Rectal smooth muscle tissue (tissue), 1 donor: Measurements from ENCODE around the gene RASA1.

Source experiments
- H3K27ac ChIP-seq: one replicate; pipeline ENCODE4 v1.7.0; 2013; ENCODE audit warnings: low read depth, low read length, inconsistent platforms
- H3K27me3 ChIP-seq: one replicate; pipeline ENCODE4 v1.7.0; 2013; ENCODE audit warnings: low read length; ENCODE audit not compliant: control insufficient read depth, insufficient read depth
- H3K36me3 ChIP-seq: one replicate; pipeline ENCODE4 v1.7.0; 2013; ENCODE audit warnings: low read length; ENCODE audit not compliant: control insufficient read depth, insufficient read depth
- H3K4me1 ChIP-seq: one replicate; pipeline ENCODE4 v1.7.0; 2013; ENCODE audit warnings: low read length; ENCODE audit not compliant: control insufficient read depth, insufficient read depth
- H3K4me3 ChIP-seq: one replicate; pipeline ENCODE4 v1.7.0; 2013; ENCODE audit warnings: low read length
- H3K9ac ChIP-seq: one replicate; pipeline ENCODE4 v1.7.0; 2013; ENCODE audit warnings: low read length

Gene RASA1

GRCh38 chr5:87382224-87382623 is 114.5 kb downstream of the RASA1 start:
- Histone ChIP-seq H3K27ac (no peak overlapping the region), H3K4me3 (no peak overlapping the region), H3K27me3 (no peaks in the 10 kb centered on the region), H3K36me3 (peaks cover 4% of the 10 kb centered on the region), H3K9ac (no peak overlapping the region), H3K4me1 (peaks cover 3% of the 10 kb centered on the region)

- Histone ChIP-seq H3K4me3 (no peak overlapping the region), H3K4me1 (peaks cover 3% of the 10 kb centered on the region), H3K36me3 (peaks cover 4% of the 10 kb centered on the region), H3K9ac (no peak overlapping the region), H3K27ac (no peak overlapping the region), H3K27me3 (no peaks in the 10 kb centered on the region)
Measured at GRCh38 chr5:87383216-87383615, 115.5 kb downstream of the RASA1 start.

GRCh38 chr5:87385802-87386201 is 118.1 kb downstream of the RASA1 start:
- no peak overlapping the region for H3K27ac ChIP-seq
- no peak overlapping the region for H3K4me3 ChIP-seq
- no peak overlapping the region for H3K9ac ChIP-seq
- H3K4me1 ChIP-seq = peaks cover under 1% of the 10 kb centered on the region
- H3K36me3 ChIP-seq = peaks cover 9% of the 10 kb centered on the region
- no peaks in the 10 kb centered on the region for H3K27me3 ChIP-seq

- H3K36me3 ChIP-seq = peaks cover 13% of the 10 kb centered on the region
- no peaks in the 10 kb centered on the region for H3K27me3 ChIP-seq
- no peak overlapping the region for H3K9ac ChIP-seq
- peaks cover 3% of the 10 kb centered on the region for H3K4me1 ChIP-seq
- H3K27ac ChIP-seq = no peak overlapping the region
- no peak overlapping the region for H3K4me3 ChIP-seq
Measured at GRCh38 chr5:87388129-87388528, 120.4 kb downstream of the RASA1 start.

- Histone ChIP-seq H3K27ac (no peak overlapping the region), H3K36me3 (peaks cover 13% of the 10 kb centered on the region), H3K9ac (no peak overlapping the region), H3K4me1 (peaks cover 3% of the 10 kb centered on the region), H3K4me3 (no peak overlapping the region), H3K27me3 (no peaks in the 10 kb centered on the region)
Measured at GRCh38 chr5:87389296-87390034, 121.8 kb downstream of the RASA1 start.

GRCh38 chr5:87390075-87390474 is 122.4 kb downstream of the RASA1 start:
- H3K27ac ChIP-seq = no peak overlapping the region
- no peaks in the 10 kb centered on the region for H3K27me3 ChIP-seq
- no peak overlapping the region for H3K4me3 ChIP-seq
- no peak overlapping the region for H3K9ac ChIP-seq
- H3K4me1 ChIP-seq = peaks cover 3% of the 10 kb centered on the region
- peaks cover 13% of the 10 kb centered on the region for H3K36me3 ChIP-seq

- H3K9ac ChIP-seq = no peak overlapping the region
- H3K27me3 ChIP-seq = no peaks in the 10 kb centered on the region
- peaks cover 13% of the 10 kb centered on the region for H3K36me3 ChIP-seq
- no peak overlapping the region for H3K27ac ChIP-seq
- H3K4me1 ChIP-seq = peaks cover 3% of the 10 kb centered on the region
- no peak overlapping the region for H3K4me3 ChIP-seq
Measured at GRCh38 chr5:87390576-87391199, 123.0 kb downstream of the RASA1 start.

- no peak overlapping the region for H3K27ac ChIP-seq
- H3K36me3 ChIP-seq = peaks cover 13% of the 10 kb centered on the region
- no peak overlapping the region for H3K9ac ChIP-seq
- no peaks in the 10 kb centered on the region for H3K27me3 ChIP-seq
- H3K4me3 ChIP-seq = no peak overlapping the region
- peaks cover 3% of the 10 kb centered on the region for H3K4me1 ChIP-seq
Measured at GRCh38 chr5:87392170-87392569, 124.5 kb downstream of the RASA1 start.

GRCh38 chr5:87392801-87393200 is 125.1 kb downstream of the RASA1 start:
- no peak overlapping the region for H3K9ac ChIP-seq
- H3K27me3 ChIP-seq = no peaks in the 10 kb centered on the region
- H3K27ac ChIP-seq = no peak overlapping the region
- H3K4me1 ChIP-seq = peaks cover 3% of the 10 kb centered on the region
- no peak overlapping the region for H3K4me3 ChIP-seq
- H3K36me3 ChIP-seq = peaks cover 13% of the 10 kb centered on the region

GRCh38 chr5:87393331-87393730 is 125.6 kb downstream of the RASA1 start:
- Histone ChIP-seq H3K36me3 (peaks cover 13% of the 10 kb centered on the region), H3K4me1 (peaks cover 3% of the 10 kb centered on the region), H3K27me3 (no peaks in the 10 kb centered on the region), H3K27ac (no peak overlapping the region), H3K9ac (no peak overlapping the region), H3K4me3 (no peak overlapping the region)

- H3K9ac ChIP-seq = no peak overlapping the region
- no peak overlapping the region for H3K4me3 ChIP-seq
- H3K36me3 ChIP-seq = peaks cover 13% of the 10 kb centered on the region
- H3K4me1 ChIP-seq = peaks cover 3% of the 10 kb centered on the region
- no peak overlapping the region for H3K27ac ChIP-seq
- no peaks in the 10 kb centered on the region for H3K27me3 ChIP-seq
Measured at GRCh38 chr5:87394411-87395165, 126.9 kb downstream of the RASA1 start.

GRCh38 chr5:87398981-87399614 is 131.4 kb downstream of the RASA1 start:
- Histone ChIP-seq H3K36me3 (peaks cover 13% of the 10 kb centered on the region), H3K4me3 (no peak overlapping the region), H3K9ac (no peak overlapping the region), H3K27ac (no peak overlapping the region), H3K27me3 (no peaks in the 10 kb centered on the region), H3K4me1 (no peaks in the 10 kb centered on the region)
